ENCODE measurements around the gene TASOR2. TPM values are rescaled to one million over a fixed set of nuclear protein-coding genes. Genes with fewer than 3 reads are reported as not detected.

Gene TASOR2
- total and polyA plus RNA-seq, 2 donors (not counting 3 experiments of a cell fraction or from before 2014, with no cell fraction given), result 13.6 to 49.9 TPM

- Histone ChIP-seq H3K9ac (replicated peaks; ENCODE audit: extremely low read depth, insufficient read depth, low read length) (no peak overlapping the region), H3K4me3 (replicated peaks in 1 of 3; ENCODE audit: insufficient read depth in 1 of 3, low read depth in 1 of 3, low read length in 3 of 3) (no peak overlapping the region), H3K4me2 (ENCODE audit: insufficient read depth, low read length) (no peak overlapping the region), H3K27me3 (ENCODE audit: control insufficient read depth in 2 of 2, insufficient read depth in 2 of 2, low read length in 2 of 2) (peaks cover 19 to 26% of the 10 kb centered on the region in 2 experiments), H3K4me1 (ENCODE audit: control insufficient read depth, extremely low read depth, insufficient read depth, low read length) (no peaks in the 10 kb centered on the region), H3K27ac (ENCODE audit: insufficient read depth, low read depth, low read length) (no peak overlapping the region), H3K9me1 (replicated peaks; ENCODE audit: control insufficient read depth, extremely low read depth, insufficient read depth, low read length) (no peaks in the 10 kb centered on the region), H4K20me1 (replicated peaks; ENCODE audit: control insufficient read depth, extremely low read depth, insufficient read depth, low read length) (no peaks in the 10 kb centered on the region), H3K9me3 (replicated peaks; ENCODE audit: control insufficient read depth, insufficient read depth, low read length) (no peaks in the 10 kb centered on the region), H2AFZ (ENCODE audit: low read depth, low read length) (no peak overlapping the region), H3K79me2 (ENCODE audit: control insufficient read depth, insufficient read depth, low read length) (no peaks in the 10 kb centered on the region), H3K36me3 (ENCODE audit: control insufficient read depth in 2 of 2, extremely low read depth in 1 of 2, insufficient read depth in 2 of 2, low read length in 2 of 2) (no peaks in the 10 kb centered on the region)
- BruUV-seq (replicated peaks), result no TSS peak
- no peak for FAIRE-seq
- dilution Hi-C loops (cut with MboI; ENCODE audit: extremely low pct_ligation_motif_present, low sequenced_read_pairs) (no loop called here), intact Hi-C loops (cut with micrococcal nuclease) (no loop called here)
- DNase-seq (ENCODE audit: low read depth, low spot score), result no peak
- TF ChIP-seq POLR2A (IDR thresholded peaks at IDR 0.05; ENCODE audit: low read depth, low read length) (no peak), FOS (IDR thresholded peaks at IDR 0.05; ENCODE audit: borderline replicate concordance, insufficient read depth, low read length) (no peak), POLR2AphosphoS5 (IDR thresholded peaks at IDR 0.05; ENCODE audit: insufficient read depth, low read depth, low read length) (no peak), MYC (IDR thresholded peaks at IDR 0.05; ENCODE audit: low read depth, low read length) (no peak), EZH2 (IDR thresholded peaks at IDR 0.05; ENCODE audit: borderline replicate concordance, low read depth, low read length, severe bottlenecking) (no peak), JUN (IDR thresholded peaks at IDR 0.05; ENCODE audit: borderline replicate concordance, insufficient read depth, insufficient read length, low read depth) (no peak), GATA2 (IDR thresholded peaks at IDR 0.05; ENCODE audit: insufficient read depth, insufficient read length, low read depth, low read length) (no peak)
- TF ChIP-seq, protein P1, sequence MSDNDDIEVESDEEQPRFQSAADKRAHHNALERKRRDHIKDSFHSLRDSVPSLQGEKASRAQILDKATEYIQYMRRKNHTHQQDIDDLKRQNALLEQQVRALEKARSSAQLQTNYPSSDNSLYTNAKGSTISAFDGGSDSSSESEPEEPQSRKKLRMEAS (IDR thresholded peaks at IDR 0.05; ENCODE audit: insufficient read depth, insufficient read length), result no peak
- TF ChIP-seq, protein P2, sequence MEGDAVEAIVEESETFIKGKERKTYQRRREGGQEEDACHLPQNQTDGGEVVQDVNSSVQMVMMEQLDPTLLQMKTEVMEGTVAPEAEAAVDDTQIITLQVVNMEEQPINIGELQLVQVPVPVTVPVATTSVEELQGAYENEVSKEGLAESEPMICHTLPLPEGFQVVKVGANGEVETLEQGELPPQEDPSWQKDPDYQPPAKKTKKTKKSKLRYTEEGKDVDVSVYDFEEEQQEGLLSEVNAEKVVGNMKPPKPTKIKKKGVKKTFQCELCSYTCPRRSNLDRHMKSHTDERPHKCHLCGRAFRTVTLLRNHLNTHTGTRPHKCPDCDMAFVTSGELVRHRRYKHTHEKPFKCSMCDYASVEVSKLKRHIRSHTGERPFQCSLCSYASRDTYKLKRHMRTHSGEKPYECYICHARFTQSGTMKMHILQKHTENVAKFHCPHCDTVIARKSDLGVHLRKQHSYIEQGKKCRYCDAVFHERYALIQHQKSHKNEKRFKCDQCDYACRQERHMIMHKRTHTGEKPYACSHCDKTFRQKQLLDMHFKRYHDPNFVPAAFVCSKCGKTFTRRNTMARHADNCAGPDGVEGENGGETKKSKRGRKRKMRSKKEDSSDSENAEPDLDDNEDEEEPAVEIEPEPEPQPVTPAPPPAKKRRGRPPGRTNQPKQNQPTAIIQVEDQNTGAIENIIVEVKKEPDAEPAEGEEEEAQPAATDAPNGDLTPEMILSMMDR (IDR thresholded peaks at IDR 0.05; ENCODE audit: extremely low read depth in 1 of 2, insufficient read depth in 1 of 2, low read depth in 1 of 2, low read length in 2 of 2), result no peak
- ChIA-PET CTCF (interaction anchor here (0.7 to 1.2 kb wide), 2 partner anchors 26 to 237 kb away, joined by 3 to 4 read pairs; no protein-coding TSS in a partner anchor), POLR2A (no interaction called here)
Observed at GRCh38 chr10:5678397-5679036, 6.1 kb upstream of the TASOR2 start.
